T-helper 2 cell treated with Interferon-gamma antibody and Interleukin-4, amounts not matched to agents 5 μg/mL and 100 μg/mL, for 36 hours (primary cell): ENCODE data around the gene NOD1.

Experiments used
- DNase-seq: peaks from one replicate; pipeline ENCODE4 v3.0.0; 2021; ENCODE audit warnings: low spot score
- H3K27ac Mint-ChIP-seq: one replicate; pipeline ENCODE4 v1.8.0; 2021; ENCODE audit warnings: mild to moderate bottlenecking, mixed read lengths
- H3K27me3 Mint-ChIP-seq: one replicate; pipeline ENCODE4 v1.8.0; 2021; ENCODE audit warnings: low read depth, mixed read lengths
- H3K36me3 Mint-ChIP-seq: one replicate; pipeline ENCODE4 v1.8.0; 2021; ENCODE audit warnings: low read depth, mixed read lengths
- H3K4me1 Mint-ChIP-seq: one replicate; pipeline ENCODE4 v1.8.0; 2021; ENCODE audit warnings: low read depth, mixed read lengths
- H3K4me3 Mint-ChIP-seq: one replicate; pipeline ENCODE4 v1.8.0; 2022; ENCODE audit warnings: mild to moderate bottlenecking, moderate library complexity, mixed read lengths
- H3K9me3 Mint-ChIP-seq: one replicate; pipeline ENCODE4 v1.8.0; 2021; ENCODE audit warnings: mixed read lengths

NOD1 gene

GRCh38 chr7:30436046-30436445 is 42.5 kb downstream of the NOD1 start:
- no peak overlapping the region for H3K4me3 Mint-ChIP-seq
- H3K36me3 Mint-ChIP-seq = peaks cover 44% of the 10 kb centered on the region
- no peaks in the 10 kb centered on the region for H3K27me3 Mint-ChIP-seq
- no peaks in the 10 kb centered on the region for H3K9me3 Mint-ChIP-seq
- H3K27ac Mint-ChIP-seq = no peak overlapping the region
- no peak for DNase-seq
- peaks cover under 1% of the 10 kb centered on the region for H3K4me1 Mint-ChIP-seq

GRCh38 chr7:30434140-30434799 is 44.3 kb downstream of the NOD1 start:
- Mint-ChIP-seq H3K4me3 (no peak overlapping the region), H3K9me3 (no peaks in the 10 kb centered on the region), H3K27me3 (no peaks in the 10 kb centered on the region), H3K36me3 (peaks cover 47% of the 10 kb centered on the region), H3K27ac (no peak overlapping the region), H3K4me1 (peaks cover 4% of the 10 kb centered on the region)
- DNase-seq = no peak

- no peak for DNase-seq
- H3K4me3 Mint-ChIP-seq = no peak overlapping the region
- H3K36me3 Mint-ChIP-seq = peaks cover 45% of the 10 kb centered on the region
- peaks cover 4% of the 10 kb centered on the region for H3K4me1 Mint-ChIP-seq
- no peaks in the 10 kb centered on the region for H3K27me3 Mint-ChIP-seq
- H3K9me3 Mint-ChIP-seq = no peaks in the 10 kb centered on the region
- H3K27ac Mint-ChIP-seq = no peak overlapping the region
Measured at GRCh38 chr7:30433506-30433905, 45.1 kb downstream of the NOD1 start.

GRCh38 chr7:30433082-30433481 is 45.5 kb downstream of the NOD1 start:
- peaks cover 44% of the 10 kb centered on the region for H3K36me3 Mint-ChIP-seq
- no peak overlapping the region for H3K4me3 Mint-ChIP-seq
- H3K9me3 Mint-ChIP-seq = no peaks in the 10 kb centered on the region
- H3K27ac Mint-ChIP-seq = no peak overlapping the region
- DNase-seq = no peak
- no peaks in the 10 kb centered on the region for H3K27me3 Mint-ChIP-seq
- H3K4me1 Mint-ChIP-seq = peaks cover 4% of the 10 kb centered on the region

- Mint-ChIP-seq H3K4me1 (peaks cover 4% of the 10 kb centered on the region), H3K9me3 (no peaks in the 10 kb centered on the region), H3K27ac (no peak overlapping the region), H3K4me3 (no peak overlapping the region), H3K36me3 (peaks cover 43% of the 10 kb centered on the region), H3K27me3 (no peaks in the 10 kb centered on the region)
- no peak for DNase-seq
Measured at GRCh38 chr7:30430777-30431176, 47.8 kb downstream of the NOD1 start.

GRCh38 chr7:30430276-30430675 is 48.3 kb downstream of the NOD1 start:
- peaks cover 4% of the 10 kb centered on the region for H3K4me1 Mint-ChIP-seq
- H3K36me3 Mint-ChIP-seq = peaks cover 47% of the 10 kb centered on the region
- no peak overlapping the region for H3K4me3 Mint-ChIP-seq
- H3K9me3 Mint-ChIP-seq = no peaks in the 10 kb centered on the region
- DNase-seq = no peak
- no peaks in the 10 kb centered on the region for H3K27me3 Mint-ChIP-seq
- no peak overlapping the region for H3K27ac Mint-ChIP-seq

- no peaks in the 10 kb centered on the region for H3K27me3 Mint-ChIP-seq
- no peak overlapping the region for H3K4me3 Mint-ChIP-seq
- no peak overlapping the region for H3K27ac Mint-ChIP-seq
- DNase-seq = no peak
- H3K4me1 Mint-ChIP-seq = peaks cover 4% of the 10 kb centered on the region
- peaks cover 43% of the 10 kb centered on the region for H3K36me3 Mint-ChIP-seq
- no peaks in the 10 kb centered on the region for H3K9me3 Mint-ChIP-seq
Measured at GRCh38 chr7:30429156-30429530, 49.4 kb downstream of the NOD1 start.

GRCh38 chr7:30428246-30429155 is 50.1 kb downstream of the NOD1 start:
- peaks cover 42% of the 10 kb centered on the region for H3K36me3 Mint-ChIP-seq
- H3K9me3 Mint-ChIP-seq = no peaks in the 10 kb centered on the region
- H3K4me1 Mint-ChIP-seq = peaks cover 7% of the 10 kb centered on the region
- no peak overlapping the region for H3K4me3 Mint-ChIP-seq
- DNase-seq = no peak
- no peaks in the 10 kb centered on the region for H3K27me3 Mint-ChIP-seq
- H3K27ac Mint-ChIP-seq = no peak overlapping the region

- peaks cover 39% of the 10 kb centered on the region for H3K36me3 Mint-ChIP-seq
Measured at GRCh38 chr7:30427296-30428070, 51.1 kb downstream of the NOD1 start.

GRCh38 chr7:30424506-30424905 is 54.1 kb downstream of the NOD1 start:
- Mint-ChIP-seq H3K9me3 (peaks cover 4% of the 10 kb centered on the region), H3K4me3 (no peak overlapping the region), H3K4me1 (peaks cover 3% of the 10 kb centered on the region), H3K27ac (no peak overlapping the region), H3K27me3 (no peaks in the 10 kb centered on the region), H3K36me3 (peaks cover 25% of the 10 kb centered on the region)
- DNase-seq = no peak

More at GRCh38 chr7:30427296-30428070, 51.1 kb downstream of the NOD1 start:
- Mint-ChIP-seq H3K27ac (no peak overlapping the region), H3K9me3 (no peaks in the 10 kb centered on the region), H3K4me1 (peaks cover 7% of the 10 kb centered on the region), H3K27me3 (no peaks in the 10 kb centered on the region), H3K4me3 (no peak overlapping the region)
- no peak for DNase-seq

GRCh38 chr7:30423788-30424505 is 54.6 kb downstream of the NOD1 start:
- Mint-ChIP-seq H3K27ac (no peak overlapping the region), H3K36me3 (peaks cover 23% of the 10 kb centered on the region), H3K4me3 (no peak overlapping the region), H3K4me1 (peaks cover 3% of the 10 kb centered on the region), H3K9me3 (peaks cover 4% of the 10 kb centered on the region), H3K27me3 (no peaks in the 10 kb centered on the region)
- no peak for DNase-seq

- H3K27me3 Mint-ChIP-seq = no peaks in the 10 kb centered on the region
- H3K4me1 Mint-ChIP-seq = peaks cover 3% of the 10 kb centered on the region
- DNase-seq = no peak
- H3K4me3 Mint-ChIP-seq = no peak overlapping the region
- no peak overlapping the region for H3K27ac Mint-ChIP-seq
- H3K36me3 Mint-ChIP-seq = peaks cover 19% of the 10 kb centered on the region
- peaks cover 4% of the 10 kb centered on the region for H3K9me3 Mint-ChIP-seq
Measured at GRCh38 chr7:30422922-30423321, 55.7 kb downstream of the NOD1 start.

- DNase-seq = no peak
- H3K36me3 Mint-ChIP-seq = peaks cover 16% of the 10 kb centered on the region
- no peak overlapping the region for H3K4me3 Mint-ChIP-seq
- H3K27me3 Mint-ChIP-seq = no peaks in the 10 kb centered on the region
- peaks cover 3% of the 10 kb centered on the region for H3K4me1 Mint-ChIP-seq
- H3K9me3 Mint-ChIP-seq = peaks cover 4% of the 10 kb centered on the region
- no peak overlapping the region for H3K27ac Mint-ChIP-seq
Measured at GRCh38 chr7:30421647-30422196, 56.9 kb downstream of the NOD1 start.
